ENCODE results near the gene PDHX.
"Not testable (repeated sequence)": the region's sequence is repeated elsewhere in the genome, so short reads cannot be mapped to it uniquely, and the experiment has no call there.

Gene PDHX

GRCh38 chr11:34913556-34913955 is 2.9 kb upstream of the PDHX start:
- not testable (repeated sequence) for DNase-seq

DNA sequence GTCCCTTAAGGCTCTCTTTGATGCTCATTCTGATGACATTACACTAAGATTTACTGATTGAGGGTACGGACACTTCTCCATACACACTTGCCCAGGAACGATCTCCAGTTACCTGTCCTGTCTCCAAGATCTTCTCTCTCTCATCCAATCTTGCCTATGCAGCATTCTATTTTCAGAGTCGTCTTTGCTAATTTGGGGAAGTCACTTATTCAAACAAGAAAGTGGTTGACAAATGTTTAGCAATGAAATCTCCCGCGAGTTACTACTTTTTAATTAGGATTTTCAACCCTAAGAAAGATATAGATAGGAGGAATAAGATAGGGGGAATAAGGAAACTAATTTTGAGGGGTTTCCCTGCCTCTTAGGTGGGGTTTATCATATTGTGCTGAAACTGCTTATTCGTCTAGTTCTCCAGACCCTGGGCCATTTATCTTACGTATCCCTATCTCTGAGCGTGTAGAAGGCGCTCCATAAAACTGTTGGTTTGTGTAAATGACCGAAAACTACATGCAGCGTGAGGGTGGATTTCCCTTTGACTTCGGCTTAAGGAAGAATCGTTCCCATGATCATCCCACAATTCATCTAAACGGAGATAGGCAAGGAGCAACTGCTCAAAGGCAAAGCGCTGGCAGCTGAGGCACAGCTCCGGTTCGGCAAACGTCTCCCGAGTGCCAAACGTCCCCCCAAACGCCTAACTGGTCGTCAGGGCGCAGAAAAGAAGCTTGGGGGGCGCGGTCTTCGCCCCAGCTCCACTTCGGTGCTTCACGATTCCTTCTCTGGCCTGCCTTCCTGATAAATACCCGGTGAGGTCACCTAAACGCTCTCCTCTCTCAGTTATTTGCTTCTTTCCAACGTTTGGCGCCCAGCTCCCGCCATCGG is 1.0 kb upstream of the PDHX start:
- DNase-seq = no peak

- no peak for DNase-seq
Measured at GRCh38 chr11:34916843-34917770, 689 bp downstream of the PDHX start.

- DNase-seq = no peak
Measured at GRCh38 chr11:34921156-34921555, 4.7 kb downstream of the PDHX start.

GRCh38 chr11:34924714-34925113 is 8.3 kb downstream of the PDHX start:
- DNase-seq = no peak

DNA sequence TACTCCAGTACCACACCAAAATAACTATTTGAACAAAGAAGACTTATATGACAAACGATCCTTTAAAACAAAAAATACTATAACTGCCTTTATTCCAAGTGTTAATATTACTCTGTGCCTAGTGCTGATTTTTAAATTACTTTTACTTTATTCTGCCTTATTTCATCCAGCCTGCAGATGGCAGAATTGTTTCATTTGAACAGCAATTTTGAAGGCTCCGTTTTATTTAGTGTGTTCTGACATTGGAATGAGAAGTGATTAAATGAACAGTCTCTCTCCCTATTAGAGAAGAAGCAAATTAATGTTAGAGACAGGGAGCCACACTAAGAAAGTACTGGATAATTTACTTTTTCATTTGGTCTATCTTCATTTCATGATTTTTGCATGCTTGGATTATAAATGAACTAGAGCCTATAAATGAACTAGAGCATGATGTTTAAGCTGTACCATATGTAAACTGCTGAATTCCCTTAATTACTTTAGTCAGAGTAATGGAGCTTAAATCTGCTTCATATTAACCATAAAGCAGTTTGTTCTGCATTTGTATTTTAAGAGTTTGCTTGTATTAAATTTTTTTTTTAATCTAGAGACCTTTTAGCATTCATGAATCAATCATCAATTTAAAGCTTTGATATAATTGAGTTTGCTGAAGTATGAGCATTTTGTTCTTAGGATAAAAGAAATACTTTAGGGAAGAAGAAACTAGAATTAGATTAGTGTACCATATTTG is 9.8 kb downstream of the PDHX start:
- no peak for DNase-seq

DNA sequence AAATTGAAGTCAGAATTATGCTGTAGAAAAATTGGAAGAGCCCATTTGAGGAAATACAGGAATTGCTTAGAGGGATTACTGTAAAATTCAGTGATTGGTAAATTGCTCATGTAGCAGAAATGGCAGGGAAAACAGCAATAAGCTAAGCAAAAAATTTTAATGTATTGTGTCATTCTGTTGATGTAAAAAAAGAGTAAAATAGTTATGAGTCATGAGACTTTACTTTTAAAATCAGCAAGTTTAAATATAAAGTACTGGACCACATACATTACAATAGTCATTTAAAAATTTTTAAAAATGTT is 10.4 kb downstream of the PDHX start:
- DNase-seq = no peak

- DNase-seq = no peak
Measured at GRCh38 chr11:34928268-34928959, 12.0 kb downstream of the PDHX start.

GRCh38 chr11:34928960-34929680 is 12.7 kb downstream of the PDHX start:
- DNase-seq = no peak

GRCh38 chr11:34929794-34930763 is 13.7 kb downstream of the PDHX start:
- no peak for DNase-seq

DNA sequence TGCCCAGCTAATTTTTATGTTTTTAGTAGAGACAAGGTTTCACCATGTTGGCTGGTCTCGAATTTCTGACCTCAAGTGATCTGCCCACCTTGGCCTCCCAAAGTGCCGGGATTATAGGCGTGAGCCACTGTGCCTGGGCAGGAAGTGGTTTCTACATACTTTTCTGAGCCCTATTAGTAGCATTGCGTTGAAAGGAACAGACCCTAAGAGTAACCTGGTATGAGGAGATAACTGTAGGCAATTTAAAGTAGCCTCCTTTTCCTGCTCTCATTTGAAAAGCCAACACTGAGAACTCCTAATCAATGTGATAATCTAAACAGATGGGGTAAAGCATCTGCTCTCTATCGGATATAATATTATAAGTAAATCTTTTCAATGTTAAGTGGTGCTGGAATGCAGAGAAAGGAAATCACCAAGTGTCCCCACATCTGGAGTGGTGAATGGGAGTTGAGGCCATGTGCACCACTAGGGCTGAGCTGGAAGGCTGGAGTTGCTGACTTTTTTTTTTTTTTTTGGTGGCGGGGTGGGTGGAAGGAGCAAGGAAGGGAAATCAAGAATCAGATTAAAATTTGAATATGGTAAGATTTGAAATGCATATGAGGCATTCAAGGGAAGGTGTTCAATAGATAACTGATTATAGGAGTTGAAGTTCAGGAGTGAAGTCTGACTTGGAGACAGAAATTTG is 20.7 kb downstream of the PDHX start:
- DNase-seq = no peak

GRCh38 chr11:34938611-34939010 is 22.2 kb downstream of the PDHX start:
- no peak for DNase-seq

DNA sequence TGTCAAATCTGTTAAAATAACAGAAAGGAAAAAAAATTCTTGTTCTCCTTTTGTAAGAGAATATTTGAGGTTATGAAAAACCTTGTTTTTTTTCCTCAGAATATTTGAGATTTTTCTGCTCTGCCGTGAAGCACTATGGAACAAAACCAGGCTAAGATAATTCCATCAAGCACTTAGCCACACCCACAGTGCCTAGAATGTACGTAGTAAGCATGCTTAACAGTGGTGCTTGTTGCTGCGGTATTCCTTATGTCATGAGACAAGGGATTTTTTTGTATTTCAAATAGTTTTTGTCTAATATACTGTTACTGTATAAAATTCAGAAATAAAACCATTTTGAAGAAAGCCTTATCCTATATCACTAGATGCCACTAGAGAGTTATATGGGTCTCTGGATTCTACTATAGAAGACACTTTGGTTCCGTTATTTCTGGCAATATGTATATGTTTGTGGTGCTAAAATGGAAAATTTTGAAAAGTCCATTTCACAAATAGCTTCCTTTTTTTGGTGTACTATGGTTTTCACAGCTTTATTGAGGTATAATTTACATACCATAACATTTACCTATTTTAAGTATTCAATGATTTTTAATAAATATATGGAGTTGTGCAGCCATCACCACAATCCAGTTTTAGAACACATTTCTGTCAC is 23.7 kb downstream of the PDHX start:
- DNase-seq = no peak

DNA sequence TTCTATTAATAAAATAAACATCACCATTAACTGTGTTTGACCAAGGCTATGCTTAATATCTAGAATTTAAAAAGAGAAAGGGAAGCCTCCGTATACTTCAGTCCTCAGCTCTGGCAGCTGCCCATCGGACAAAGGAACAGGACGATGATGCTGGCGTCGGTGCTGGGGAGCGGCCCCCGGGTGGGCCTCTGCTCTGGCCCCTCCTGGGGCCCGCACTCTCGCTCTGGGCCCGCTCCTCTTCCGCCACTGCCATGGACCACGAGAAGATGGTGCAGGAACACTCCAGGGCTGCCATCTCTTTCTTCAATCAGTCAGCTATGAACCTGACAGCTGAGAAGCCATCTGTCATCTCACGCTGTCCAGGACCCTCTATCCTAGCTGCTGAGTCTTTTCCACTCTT is 25.3 kb downstream of the PDHX start:
- DNase-seq = no peak

GRCh38 chr11:34944692-34945091 is 28.3 kb downstream of the PDHX start:
- no peak for DNase-seq

DNA sequence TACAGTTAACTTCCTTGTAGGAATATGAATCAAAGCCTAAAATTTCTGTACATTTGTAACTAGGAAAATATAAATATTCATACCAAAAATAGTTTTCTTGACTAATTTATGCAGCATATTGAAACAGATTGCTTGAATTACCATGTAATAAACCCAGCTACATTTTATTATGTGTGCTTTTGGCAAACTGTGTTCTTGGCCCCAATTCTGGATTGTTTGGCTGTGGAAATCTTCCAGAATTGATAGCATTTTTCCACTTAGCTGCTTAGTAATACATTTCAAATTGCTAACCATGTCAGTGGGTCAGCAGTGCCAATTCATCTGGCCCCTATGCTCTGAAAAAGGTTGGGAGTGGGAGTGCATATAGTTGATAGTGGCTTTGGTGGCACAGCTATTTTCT is 32.3 kb downstream of the PDHX start:
- DNase-seq = no peak

- no peak for DNase-seq
Measured at GRCh38 chr11:34953955-34954354, 37.5 kb downstream of the PDHX start.

- no peak for DNase-seq
Measured at GRCh38 chr11:34957206-34957605, 40.8 kb downstream of the PDHX start.

DNA sequence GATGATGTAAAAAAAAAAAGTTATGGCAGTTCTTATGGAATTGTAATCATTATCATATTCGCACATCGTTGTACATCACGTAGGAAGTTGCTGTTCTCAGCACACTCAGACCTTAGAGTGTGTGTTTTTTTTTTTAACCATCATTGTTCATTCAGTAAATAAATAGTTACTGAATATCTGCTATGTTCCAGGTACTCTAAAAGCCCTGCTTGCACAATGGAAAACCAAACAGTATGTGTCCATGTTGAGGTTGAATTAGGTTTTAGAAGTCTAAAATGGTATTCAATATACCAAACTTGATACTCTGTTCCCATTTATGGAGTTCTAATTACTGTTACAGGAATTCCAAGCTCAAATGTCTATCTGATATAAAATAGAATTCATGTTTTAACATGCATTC is 41.2 kb downstream of the PDHX start:
- DNase-seq = no peak

DNA sequence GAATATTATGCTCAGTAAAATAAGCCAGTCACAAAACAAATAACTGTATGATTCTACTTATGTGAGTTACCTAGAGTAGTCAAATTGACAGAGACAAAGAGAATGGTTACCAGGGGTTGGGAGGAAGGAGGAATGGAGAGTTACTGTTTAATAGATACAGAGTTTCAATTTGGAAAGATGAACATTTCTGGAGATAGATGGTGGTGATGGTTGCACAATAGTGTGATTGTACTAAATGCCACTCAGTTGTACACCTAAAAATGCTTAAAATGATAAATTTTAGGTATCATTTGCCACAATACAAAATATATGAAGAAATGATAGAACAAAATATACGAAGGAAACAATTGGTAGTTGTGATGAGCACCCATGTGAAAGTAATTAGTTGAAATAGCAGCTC is 43.4 kb downstream of the PDHX start:
- DNase-seq = no peak
